Nephron progenitor cell (in vitro differentiated cells): ENCODE measurements around the gene IFT20.

ENCODE experiments used
- DNase-seq: peaks from one replicate; pipeline ENCODE4 v3.0.0; 2021
- H3K27ac Mint-ChIP-seq: 2 replicates; pipeline ENCODE4 v1.8.0; 2021; ENCODE audit warnings: mild to moderate bottlenecking, moderate library complexity, mixed read lengths
- H3K27me3 Mint-ChIP-seq: 2 replicates; pipeline ENCODE4 v1.8.0; 2021; ENCODE audit warnings: mild to moderate bottlenecking, low read depth, mixed read lengths; ENCODE audit not compliant: poor library complexity
- H3K36me3 Mint-ChIP-seq: 2 replicates; pipeline ENCODE4 v1.8.0; 2021; ENCODE audit warnings: low read depth, mixed read lengths
- H3K4me1 Mint-ChIP-seq: 2 replicates; pipeline ENCODE4 v1.8.0; 2021; ENCODE audit warnings: mixed read lengths
- H3K4me3 Mint-ChIP-seq: 2 replicates; pipeline ENCODE4 v1.8.0; 2021; ENCODE audit warnings: mild to moderate bottlenecking, moderate library complexity, mixed read lengths
- H3K9me3 Mint-ChIP-seq: 2 replicates; pipeline ENCODE4 v1.8.0; 2021; ENCODE audit warnings: mild to moderate bottlenecking, moderate library complexity, mixed read lengths
- CTCF ChIP-seq: fragments of 200-600 bp; sonication (generic); IDR thresholded peaks from 2 replicates; pipeline ENCODE4 v1.5.0; 2021; ENCODE audit warnings: antibody characterized with exemption

The IFT20 gene

GRCh38 chr17:28357061-28357900, 22.0 kb upstream of the IFT20 start, which contains the start of gene POLDIP2:
TSS of gene POLDIP2 (minus strand) at chr17:28357527. CDS start at chr17:28357448, 79 bp downstream.
- Mint-ChIP-seq H3K4me1 (peaks cover 22% of the 10 kb centered on the region), H3K36me3 (peaks cover 46% of the 10 kb centered on the region), H3K4me3 (peak within 1 kb of the TSS; percentile 95), H3K27ac (peak within 1 kb of the TSS; percentile 91), H3K9me3 (no peaks in the 10 kb centered on the region), H3K27me3 (no peaks in the 10 kb centered on the region)
- TF ChIP-seq CTCF = no peak
- DNase-seq = peak; percentile 94

GRCh38 chr17:28350271-28350670, 15.0 kb upstream of the IFT20 start:
- H3K4me1 Mint-ChIP-seq = no peaks in the 10 kb centered on the region
- H3K36me3 Mint-ChIP-seq = peaks cover 74% of the 10 kb centered on the region
- no peak overlapping the region for H3K4me3 Mint-ChIP-seq
- no peak for TF ChIP-seq CTCF
- DNase-seq = no peak
- H3K27ac Mint-ChIP-seq = no peak overlapping the region
- no peaks in the 10 kb centered on the region for H3K27me3 Mint-ChIP-seq
- H3K9me3 Mint-ChIP-seq = no peaks in the 10 kb centered on the region

GRCh38 chr17:28348979-28349378, 13.7 kb upstream of the IFT20 start:
- Mint-ChIP-seq H3K27ac (no peak overlapping the region), H3K9me3 (no peaks in the 10 kb centered on the region), H3K4me3 (no peak overlapping the region), H3K36me3 (peaks cover 64% of the 10 kb centered on the region), H3K4me1 (no peaks in the 10 kb centered on the region), H3K27me3 (no peaks in the 10 kb centered on the region)
- no peak for TF ChIP-seq CTCF
- no peak for DNase-seq

- Mint-ChIP-seq H3K36me3 (peaks cover 58% of the 10 kb centered on the region), H3K4me3 (no peak overlapping the region), H3K4me1 (no peaks in the 10 kb centered on the region), H3K27ac (peak overlapping the region; percentile 66), H3K27me3 (no peaks in the 10 kb centered on the region), H3K9me3 (no peaks in the 10 kb centered on the region)
- TF ChIP-seq CTCF = no peak
- no peak for DNase-seq
Measured at GRCh38 chr17:28347261-28347891, 12.1 kb upstream of the IFT20 start.

GRCh38 chr17:28346746-28347246, 11.5 kb upstream of the IFT20 start:
- no peaks in the 10 kb centered on the region for H3K27me3 Mint-ChIP-seq
- H3K4me3 Mint-ChIP-seq = no peak overlapping the region
- H3K9me3 Mint-ChIP-seq = no peaks in the 10 kb centered on the region
- no peaks in the 10 kb centered on the region for H3K4me1 Mint-ChIP-seq
- DNase-seq = no peak
- H3K27ac Mint-ChIP-seq = peak overlapping the region; percentile 88
- peaks cover 59% of the 10 kb centered on the region for H3K36me3 Mint-ChIP-seq
- no peak for TF ChIP-seq CTCF
